Measurements from ENCODE around the gene ST3GAL2. TPM values are rescaled to one million over a fixed set of nuclear protein-coding genes. Genes with fewer than 3 reads are reported as not detected.

The ST3GAL2 gene
- total and polyA plus RNA-seq, 2 of the 4 experiments (the other 2 are of a cell fraction), result 17.4 to 17.7 TPM

DNA sequence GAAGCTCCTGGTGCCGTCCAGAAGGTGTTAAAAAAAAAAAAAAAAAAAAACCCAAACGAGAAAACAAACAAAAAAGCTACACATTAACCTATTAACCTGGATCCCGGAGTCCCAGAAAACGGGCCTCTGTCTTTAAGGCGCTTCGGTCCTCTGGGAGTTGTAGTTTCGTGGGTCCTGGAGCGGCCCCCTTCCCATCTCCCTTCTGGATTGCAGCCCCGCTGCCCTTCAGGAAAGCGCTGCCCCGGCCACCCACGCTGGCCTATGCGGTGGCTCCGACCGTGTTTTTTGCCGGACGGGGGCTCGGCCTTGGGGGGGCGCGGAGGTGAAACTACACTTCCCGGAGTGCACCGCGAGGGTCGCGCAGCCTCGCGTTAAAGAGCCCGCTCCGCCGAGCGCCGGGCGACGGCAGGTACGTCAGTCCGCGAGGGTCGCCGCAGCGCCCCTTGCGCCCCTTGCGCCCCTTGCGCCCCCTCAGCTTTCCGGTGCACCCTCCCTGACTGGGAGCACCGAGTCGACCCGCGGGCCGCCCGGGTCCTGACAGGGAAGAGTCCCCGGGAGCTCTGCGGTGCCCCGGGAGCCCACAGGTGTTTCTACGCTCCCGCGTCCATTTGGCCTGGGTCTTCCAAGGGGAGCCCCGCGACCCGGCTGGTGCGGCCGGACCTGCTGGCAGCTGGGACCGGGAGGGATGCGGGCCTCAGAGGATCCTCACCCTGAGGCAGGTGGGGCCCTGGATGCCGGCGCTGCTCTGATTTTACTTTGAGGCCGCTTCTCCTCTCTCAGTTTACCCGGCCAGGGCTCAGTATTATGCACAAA, 15.5 kb upstream of the ST3GAL2 start, which contains the start of gene FCSK:
FCSK (plus strand) TSS at position 374 of the 813 bp plus-strand sequence. CDS start 8,596 bp downstream, outside the sequence.
- H2AK9ac ChIP-seq (replicated peaks; ENCODE audit: low read depth, low read length, poor library complexity), result peak within 1 kb of the TSS; percentile 91
- H3K9me1 ChIP-seq (ENCODE audit: insufficient read depth, low read length), result no peaks in the 10 kb centered on the region
- peak within 1 kb of the TSS; percentile 98 for H3K18ac ChIP-seq (ENCODE audit: low read depth, low read length)
- peaks cover 3 to 12% of the 10 kb centered on the region in 2 experiments; a peak in 3 of 4 replicates for H3K79me1 ChIP-seq (ENCODE audit: low read depth in 1 of 2, low read length in 2 of 2)
- peak within 1 kb of the TSS; percentile 100 for H3K27ac ChIP-seq (ENCODE audit: insufficient read depth, low read length)
- ChIA-PET CTCF (interaction anchor here (0.8 to 1.1 kb wide), 3 partner anchors 16 to 23 kb away, joined by 3 to 4 read pairs (median 3); no protein-coding TSS in a partner anchor), POLR2A (ENCODE audit: unreplicated experiment) (interaction anchor here (0.6 to 0.7 kb wide), 6 partner anchors 13 to 80 kb away, joined by 3 to 22 read pairs (median 7); no protein-coding TSS in a partner anchor)
- H2AFZ ChIP-seq (replicated peaks; ENCODE audit: low read length, poor library complexity), result peak within 1 kb of the TSS; percentile 99
- intact Hi-C loops (cut with micrococcal nuclease), result loop anchor here (1.0 kb wide), 1 partner anchor 73 kb away; no protein-coding TSS in a partner anchor
- peak within 1 kb of the TSS; percentile 99 for H4K5ac ChIP-seq (ENCODE audit: low read depth, low read length)
- no peaks in the 10 kb centered on the region for H3K9me3 ChIP-seq (ENCODE audit: control insufficient read depth, insufficient read depth, low read length)
- H3K4ac ChIP-seq (ENCODE audit: low read depth, low read length), result peak within 1 kb of the TSS; percentile 93
- TF ChIP-seq BHLHE40 (IDR thresholded peaks at IDR 0.05; ENCODE audit: low read depth, low read length) (no peak), NFE2L2 (IDR thresholded peaks at IDR 0.05; ENCODE audit: low read depth, low read length) (no peak), MAFK (IDR thresholded peaks at IDR 0.05; ENCODE audit: low read depth, low read length) (no peak), CTCF (conservative IDR thresholded peaks at IDR 0.05; ENCODE audit: low read depth, low read length) (no peak), RAD21 (IDR thresholded peaks at IDR 0.05; ENCODE audit: low read length) (no peak), ELK1 (IDR thresholded peaks at IDR 0.05; ENCODE audit: borderline replicate concordance, low read depth, low read length) (no peak), FOS (IDR thresholded peaks at IDR 0.05; ENCODE audit: low read depth, low read length) (no peak), POLR2A (IDR thresholded peaks at IDR 0.05; ENCODE audit: low read depth, low read length) (no peak), CEBPB (IDR thresholded peaks at IDR 0.05; ENCODE audit: low read depth, low read length) (no peak), MXI1 (IDR thresholded peaks at IDR 0.05; ENCODE audit: borderline replicate concordance, low read depth, low read length) (no peak), RFX5 (IDR thresholded peaks at IDR 0.05; ENCODE audit: low read depth, low read length) (no peak), MAZ (IDR thresholded peaks at IDR 0.05; ENCODE audit: borderline replicate concordance, low read depth, low read length) (no peak), SMC3 (IDR thresholded peaks at IDR 0.05; ENCODE audit: low read depth, low read length) (no peak; the same call in 1 of the 2 replicates), CHD1 (IDR thresholded peaks at IDR 0.05; ENCODE audit: low read depth, low read length) (no peak), RCOR1 (IDR thresholded peaks at IDR 0.05; ENCODE audit: insufficient replicate concordance, low read length) (no peak)
- no peaks in the 10 kb centered on the region for H3K36me3 ChIP-seq (ENCODE audit: control insufficient read depth, insufficient read depth, low read length)
- peak within 1 kb of the TSS; percentile 97 for H2BK120ac ChIP-seq (ENCODE audit: low read depth, low read length)
- peaks cover 5% of the 10 kb centered on the region for H3K4me1 ChIP-seq (ENCODE audit: control insufficient read depth, insufficient read depth, low read length)
- H3K27me3 ChIP-seq (ENCODE audit: control insufficient read depth, insufficient read depth, low read length), result no peaks in the 10 kb centered on the region
- H2BK5ac ChIP-seq (ENCODE audit: low read depth, low read length, poor library complexity, severe bottlenecking), result peak within 1 kb of the TSS; percentile 100
- 1% methylated on average over 34 of the region's 67 CpGs; no CpG with 5 or more reads in 1 of the 2 experiments for WGBS, 2 experiments (ENCODE audit: extremely low coverage in 2 of 2, insufficient read length in 1 of 2)
- H3K14ac ChIP-seq (replicated peaks; ENCODE audit: low read depth, low read length), result peak within 1 kb of the TSS; percentile 90
- in situ Hi-C loops (cut with MboI; ENCODE audit: low sequenced_read_pairs), result no loop called here
- H3K4me2 ChIP-seq (ENCODE audit: low read depth, low read length), result peak within 1 kb of the TSS; percentile 97
- H3K9ac ChIP-seq (ENCODE audit: low read depth, low read length), result peak within 1 kb of the TSS; percentile 95
- DNase-seq, result peak; percentile 60
- H3K56ac ChIP-seq (ENCODE audit: extremely low read depth, insufficient read depth, low read length), result peak within 1 kb of the TSS; percentile 73
- peak within 1 kb of the TSS; percentile 80; the same call in 2 of the 3 replicates for H2BK15ac ChIP-seq (ENCODE audit: low read depth, low read length)
- peak within 1 kb of the TSS; percentile 79 for H3K4me3 ChIP-seq (ENCODE audit: insufficient read depth, low read depth, low read length)
- peak within 1 kb of the TSS; percentile 86 for H4K91ac ChIP-seq (ENCODE audit: insufficient read depth, low read depth, low read length)
- H2BK20ac ChIP-seq (ENCODE audit: low read depth, low read length), result 0 out of 2 replicates have a peak within 1 kb of the TSS, but pooled peaks have one; percentile 43
- no peaks in the 10 kb centered on the region for H4K20me1 ChIP-seq (ENCODE audit: insufficient read depth, low read length)
- peak within 1 kb of the TSS; percentile 92 to 98 for H4K8ac ChIP-seq (ENCODE audit: low read depth in 2 of 2, low read length in 2 of 2)
- no TSS peak for BruUV-seq (replicated peaks)
- no peak within 1 kb of the TSS for H2AK5ac ChIP-seq (ENCODE audit: low read depth, low read length)
- dilution Hi-C loops (cut with HindIII; ENCODE audit: low sequenced_read_pairs, unreplicated experiment), result no loop called here
- H3K23ac ChIP-seq (ENCODE audit: low read depth, low read length), result peak within 1 kb of the TSS; percentile 78
- ATAC-seq (ENCODE audit: low read depth), result peak; percentile 96

All from IMR-90 (cell line).